MM.1S (cell line): ENCODE data around the gene ASIC4.

Experiments
- DNase-seq: peaks from one replicate; pipeline ENCODE4 v3.0.0-alpha.2; 2015
- H2AFZ ChIP-seq: fragments of 300-600 bp; sonication (generic); 2 replicates; pipeline ENCODE4 v1.6.0; 2016; ENCODE audit warnings: antibody characterized with exemption, low read length
- H3F3A ChIP-seq: fragments of 300-600 bp; sonication (generic); 2 replicates; pipeline ENCODE4 v1.6.1; 2016; ENCODE audit warnings: mild to moderate bottlenecking, antibody characterized with exemption, low read length, moderate library complexity, mixed read lengths; ENCODE audit not compliant: insufficient read depth
- H3K27ac ChIP-seq: fragments of 300-600 bp; sonication (generic); 2 replicates; pipeline ENCODE4 v1.5.1; 2016; ENCODE audit warnings: mild to moderate bottlenecking, low read length
- H3K27me3 ChIP-seq: fragments of 300-600 bp; sonication (generic); replicated peaks from 2 replicates; pipeline ENCODE4 v1.6.0; 2016; ENCODE audit warnings: low read length; ENCODE audit not compliant: insufficient read depth
- H3K36me3 ChIP-seq: fragments of 300-600 bp; sonication (generic); replicated peaks from 2 replicates; pipeline ENCODE4 v1.6.1; 2016; ENCODE audit warnings: mild to moderate bottlenecking, low read length, mixed read lengths; ENCODE audit not compliant: insufficient read depth
- H3K4me1 ChIP-seq: fragments of 300-600 bp; sonication (generic); 2 replicates; pipeline ENCODE4 v1.6.1; 2016; ENCODE audit warnings: low read length, mixed read lengths
- H3K4me2 ChIP-seq: fragments of 300-600 bp; sonication (generic); 2 replicates; pipeline ENCODE4 v1.6.0; 2016; ENCODE audit warnings: low read depth, low read length
- H3K4me3 ChIP-seq: fragments of 300-600 bp; sonication (generic); 2 replicates; pipeline ENCODE4 v1.5.1; 2016; ENCODE audit warnings: low read length, mixed read lengths
- H3K79me2 ChIP-seq: fragments of 300-600 bp; sonication (generic); 2 replicates; pipeline ENCODE4 v1.6.1; 2016; ENCODE audit warnings: mixed run types, low read length, mixed read lengths
- H3K9ac ChIP-seq: fragments of 300-600 bp; sonication (generic); 2 replicates; pipeline ENCODE4 v1.6.1; 2016; ENCODE audit warnings: low read length, mixed read lengths
- H3K9me2 ChIP-seq: fragments of 300-600 bp; sonication (generic); replicated peaks from 2 replicates; pipeline ENCODE4 v1.6.1; 2016; ENCODE audit warnings: mild to moderate bottlenecking, low read length, mixed read lengths; ENCODE audit not compliant: insufficient read depth
- H3K9me3 ChIP-seq: fragments of 300-600 bp; sonication (generic); replicated peaks from 2 replicates; pipeline ENCODE4 v1.6.1; 2016; ENCODE audit warnings: mild to moderate bottlenecking, low read length, mixed read lengths; ENCODE audit not compliant: insufficient read depth
- H4K20me1 ChIP-seq: fragments of 300-600 bp; sonication (generic); 2 replicates; pipeline ENCODE4 v1.6.1; 2016; ENCODE audit warnings: mild to moderate bottlenecking, low read length, moderate library complexity, mixed read lengths; ENCODE audit not compliant: insufficient read depth
- EZH2 ChIP-seq: fragments of 300-600 bp; sonication (generic); optimal IDR thresholded peaks from 2 replicates; pipeline ENCODE3; 2017; ENCODE audit warnings: low read depth, mild to moderate bottlenecking, antibody characterized with exemption, low read length, mixed read lengths
- EZH2phosphoT487 ChIP-seq: fragments of 300-600 bp; sonication (generic); IDR thresholded peaks from 2 replicates; pipeline ENCODE4 v1.6.1; 2018; ENCODE audit warnings: antibody characterized with exemption, low read length
- TF ChIP-seq, protein P1 (sequence below): fragments of 300-600 bp; sonication (generic); IDR thresholded peaks from 2 replicates; pipeline ENCODE4 v1.5.1; 2016; ENCODE audit warnings: antibody characterized with exemption, low read length, mixed read lengths

ASIC4 gene

DNA sequence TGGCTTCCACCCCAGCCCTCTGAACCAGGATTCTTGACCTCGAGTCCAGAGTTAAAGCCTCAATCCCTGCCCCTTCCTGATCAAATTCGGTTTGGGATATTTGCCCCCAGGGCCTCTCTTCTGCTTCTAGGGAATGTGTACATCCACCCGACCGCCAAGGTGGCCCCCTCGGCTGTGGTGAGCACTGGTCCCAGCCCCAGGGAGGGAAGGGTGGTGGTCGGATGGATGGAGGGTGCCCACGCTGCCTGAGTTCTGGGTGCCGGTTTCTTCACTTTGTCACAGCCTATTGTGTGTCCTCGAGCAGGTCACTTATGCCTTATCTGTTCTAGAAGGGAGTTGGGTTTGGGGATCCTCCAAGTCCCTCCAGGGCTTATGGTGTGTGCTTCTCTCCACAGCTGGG, 8.7 kb upstream of the ASIC4 start:
- no peak overlapping the region for H3K27ac ChIP-seq
- H3K4me2 ChIP-seq: no peak overlapping the region
- peaks cover 11% of the 10 kb centered on the region for H3K27me3 ChIP-seq
- no peaks in the 10 kb centered on the region for H4K20me1 ChIP-seq
- H3F3A ChIP-seq: no peaks in the 10 kb centered on the region
- H3K36me3 ChIP-seq: no peaks in the 10 kb centered on the region
- H3K4me3 ChIP-seq: no peak overlapping the region
- no peak overlapping the region for H2AFZ ChIP-seq
- no peaks in the 10 kb centered on the region for H3K4me1 ChIP-seq
- H3K9me3 ChIP-seq: no peaks in the 10 kb centered on the region
- no peaks in the 10 kb centered on the region for H3K79me2 ChIP-seq
- H3K9me2 ChIP-seq: no peaks in the 10 kb centered on the region
- no peak for TF ChIP-seq EZH2phosphoT487
- no peak for TF ChIP-seq EZH2
- TF ChIP-seq, protein P1, sequence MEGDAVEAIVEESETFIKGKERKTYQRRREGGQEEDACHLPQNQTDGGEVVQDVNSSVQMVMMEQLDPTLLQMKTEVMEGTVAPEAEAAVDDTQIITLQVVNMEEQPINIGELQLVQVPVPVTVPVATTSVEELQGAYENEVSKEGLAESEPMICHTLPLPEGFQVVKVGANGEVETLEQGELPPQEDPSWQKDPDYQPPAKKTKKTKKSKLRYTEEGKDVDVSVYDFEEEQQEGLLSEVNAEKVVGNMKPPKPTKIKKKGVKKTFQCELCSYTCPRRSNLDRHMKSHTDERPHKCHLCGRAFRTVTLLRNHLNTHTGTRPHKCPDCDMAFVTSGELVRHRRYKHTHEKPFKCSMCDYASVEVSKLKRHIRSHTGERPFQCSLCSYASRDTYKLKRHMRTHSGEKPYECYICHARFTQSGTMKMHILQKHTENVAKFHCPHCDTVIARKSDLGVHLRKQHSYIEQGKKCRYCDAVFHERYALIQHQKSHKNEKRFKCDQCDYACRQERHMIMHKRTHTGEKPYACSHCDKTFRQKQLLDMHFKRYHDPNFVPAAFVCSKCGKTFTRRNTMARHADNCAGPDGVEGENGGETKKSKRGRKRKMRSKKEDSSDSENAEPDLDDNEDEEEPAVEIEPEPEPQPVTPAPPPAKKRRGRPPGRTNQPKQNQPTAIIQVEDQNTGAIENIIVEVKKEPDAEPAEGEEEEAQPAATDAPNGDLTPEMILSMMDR: no peak
- H3K9ac ChIP-seq: no peak overlapping the region
- no peak for DNase-seq

DNA sequence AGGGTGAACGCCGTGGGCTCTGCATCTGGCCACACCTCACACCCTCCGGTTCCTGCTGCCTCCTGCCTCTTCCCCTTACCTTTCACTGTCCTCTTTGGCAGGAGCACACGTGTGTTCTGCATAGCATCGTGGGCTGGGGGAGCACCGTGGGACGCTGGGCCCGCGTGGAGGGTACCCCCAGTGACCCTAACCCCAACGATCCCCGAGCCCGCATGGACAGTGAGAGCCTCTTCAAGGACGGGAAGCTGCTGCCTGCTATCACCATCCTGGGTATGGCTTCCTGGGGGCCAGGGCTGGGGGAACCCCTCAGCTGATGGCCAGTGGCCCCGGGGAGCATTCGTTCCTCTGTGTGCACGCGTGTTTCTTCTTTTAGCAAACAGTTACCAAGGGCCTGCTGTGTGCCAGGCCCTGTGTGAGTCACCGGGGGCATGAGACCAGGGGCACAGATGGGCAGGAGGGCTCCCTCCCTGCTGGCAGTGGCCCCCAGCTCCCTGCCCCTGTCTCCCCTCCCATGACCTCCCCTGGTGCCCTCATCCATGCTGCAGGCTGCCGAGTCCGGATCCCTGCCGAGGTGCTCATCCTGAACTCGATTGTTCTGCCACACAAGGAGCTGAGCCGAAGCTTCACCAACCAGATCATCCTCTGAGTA, 8.0 kb upstream of the ASIC4 start:
- Histone ChIP-seq H3K27me3 (peaks cover 18% of the 10 kb centered on the region), H3K9ac (no peak overlapping the region), H3K4me3 (no peak overlapping the region), H3K4me1 (no peaks in the 10 kb centered on the region), H3K36me3 (no peaks in the 10 kb centered on the region), H4K20me1 (no peaks in the 10 kb centered on the region), H3F3A (no peaks in the 10 kb centered on the region), H2AFZ (no peak overlapping the region), H3K4me2 (no peak overlapping the region), H3K27ac (no peak overlapping the region), H3K9me2 (no peaks in the 10 kb centered on the region), H3K79me2 (no peaks in the 10 kb centered on the region), H3K9me3 (no peaks in the 10 kb centered on the region)
- no peak for DNase-seq
- TF ChIP-seq EZH2phosphoT487 (no peak), EZH2 (no peak)
- TF ChIP-seq, protein P1: no peak

DNA sequence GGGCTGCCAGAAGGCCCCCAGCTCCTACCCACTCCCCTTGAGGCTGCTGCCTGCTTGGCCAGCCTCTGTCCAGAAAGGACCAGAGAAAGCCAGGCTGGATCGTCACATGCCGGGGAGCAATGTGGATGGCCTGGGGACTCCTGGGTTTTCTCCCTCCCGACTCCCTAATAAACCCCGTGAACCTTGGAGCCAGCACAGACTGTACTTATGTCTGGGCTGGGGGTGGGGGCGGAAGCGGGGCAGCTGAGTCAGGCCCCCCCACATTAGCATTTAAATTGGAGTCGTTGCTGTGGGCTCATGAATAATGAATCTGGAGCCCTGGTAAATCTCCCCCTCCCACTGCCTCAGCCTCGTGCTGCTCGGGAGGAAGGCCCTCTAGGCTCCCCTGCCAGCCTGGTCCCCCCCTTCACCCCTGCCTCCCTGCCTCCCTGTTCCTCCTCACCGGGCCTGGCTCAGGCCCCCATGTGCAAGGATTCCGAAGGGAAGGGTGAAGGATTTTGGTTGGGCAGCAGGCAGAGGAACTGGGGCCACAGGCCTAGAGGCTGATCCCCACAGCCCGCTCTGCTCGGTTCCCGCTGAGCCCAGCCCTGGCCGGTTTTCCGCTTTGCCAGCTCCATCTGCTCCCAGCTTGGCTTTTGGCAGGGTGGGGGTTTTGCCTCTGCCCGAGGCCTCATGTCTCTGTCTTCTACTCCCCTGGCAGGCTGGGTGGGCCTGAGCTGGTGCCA, 7.3 kb upstream of the ASIC4 start:
- Histone ChIP-seq H3K9me3 (no peaks in the 10 kb centered on the region), H3K9ac (no peak overlapping the region), H3K27me3 (peaks cover 24% of the 10 kb centered on the region), H3K36me3 (no peaks in the 10 kb centered on the region), H2AFZ (no peak overlapping the region), H3K4me1 (no peaks in the 10 kb centered on the region), H3K27ac (no peak overlapping the region), H3F3A (no peaks in the 10 kb centered on the region), H3K4me2 (no peak overlapping the region), H4K20me1 (no peaks in the 10 kb centered on the region), H3K79me2 (no peaks in the 10 kb centered on the region), H3K4me3 (no peak overlapping the region), H3K9me2 (no peaks in the 10 kb centered on the region)
- no peak for TF ChIP-seq EZH2phosphoT487
- DNase-seq: no peak
